NB4 (cell line): ENCODE results near the gene MYOZ3.

ENCODE experiments used
- POLR2A ChIP-seq: IDR thresholded peaks from 2 replicates; pipeline ENCODE4 v1.6.1; 2011; ENCODE audit warnings: mild to moderate bottlenecking; ENCODE audit not compliant: insufficient read length; ENCODE audit errors: extremely low read depth
- TF ChIP-seq, protein P1 (sequence below): IDR thresholded peaks from one replicate; pipeline ENCODE4 v1.5.1; 2012; ENCODE audit warnings: low read depth, low read length

DNA sequence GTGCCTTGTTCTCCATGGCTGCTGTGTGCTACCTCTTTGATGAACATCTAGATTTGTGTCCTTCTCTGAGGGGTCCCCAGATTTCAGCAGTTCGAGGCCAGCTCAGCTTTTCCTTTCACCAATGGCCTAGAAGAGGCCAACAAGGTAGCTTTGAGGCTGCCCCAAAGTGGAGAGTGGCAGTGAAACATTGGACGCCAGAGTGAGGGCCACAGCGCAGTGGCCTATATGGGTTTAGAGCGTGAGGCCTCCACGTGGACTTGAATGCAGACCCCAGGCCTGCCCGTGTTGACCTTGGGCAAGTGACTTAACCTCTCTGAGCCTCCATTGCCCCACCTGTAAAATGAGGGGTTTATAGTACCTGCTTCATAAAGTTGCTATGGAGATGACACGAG is 11.8 kb downstream of the MYOZ3 start:
- TF ChIP-seq, protein P1, sequence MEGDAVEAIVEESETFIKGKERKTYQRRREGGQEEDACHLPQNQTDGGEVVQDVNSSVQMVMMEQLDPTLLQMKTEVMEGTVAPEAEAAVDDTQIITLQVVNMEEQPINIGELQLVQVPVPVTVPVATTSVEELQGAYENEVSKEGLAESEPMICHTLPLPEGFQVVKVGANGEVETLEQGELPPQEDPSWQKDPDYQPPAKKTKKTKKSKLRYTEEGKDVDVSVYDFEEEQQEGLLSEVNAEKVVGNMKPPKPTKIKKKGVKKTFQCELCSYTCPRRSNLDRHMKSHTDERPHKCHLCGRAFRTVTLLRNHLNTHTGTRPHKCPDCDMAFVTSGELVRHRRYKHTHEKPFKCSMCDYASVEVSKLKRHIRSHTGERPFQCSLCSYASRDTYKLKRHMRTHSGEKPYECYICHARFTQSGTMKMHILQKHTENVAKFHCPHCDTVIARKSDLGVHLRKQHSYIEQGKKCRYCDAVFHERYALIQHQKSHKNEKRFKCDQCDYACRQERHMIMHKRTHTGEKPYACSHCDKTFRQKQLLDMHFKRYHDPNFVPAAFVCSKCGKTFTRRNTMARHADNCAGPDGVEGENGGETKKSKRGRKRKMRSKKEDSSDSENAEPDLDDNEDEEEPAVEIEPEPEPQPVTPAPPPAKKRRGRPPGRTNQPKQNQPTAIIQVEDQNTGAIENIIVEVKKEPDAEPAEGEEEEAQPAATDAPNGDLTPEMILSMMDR = no peak
- no peak for TF ChIP-seq POLR2A
